CD8-positive, alpha-beta memory T cell (primary cell): ENCODE results near the gene FGF4. TPM values are rescaled to one million over a fixed set of nuclear protein-coding genes. Genes with fewer than 3 reads are reported as not detected.

ENCODE experiments used
- CTCF ChIA-PET: fragments of 350-600 bp; sonication (Branson Sonifier 250); formaldehyde crosslinking; loops from one replicate; lab custom pipeline; 2021; ENCODE audit warnings: antibody characterized with exemption; lab: Charles Lee
- POLR2A ChIA-PET: fragments of 350-600 bp; sonication (Branson Sonifier 250); formaldehyde crosslinking; loops from one replicate; lab custom pipeline; 2021; ENCODE audit warnings: antibody characterized with exemption; lab: Charles Lee
- DNase-seq, 5 donors: peaks; one replicate each; pipeline versions ENCODE4 v3.0.0 to v3.0.0-alpha.2; 2020 to 2022; ENCODE audit warnings: mixed read lengths in 1 of 5
- H3K27ac ChIP-seq: one replicate; pipeline ENCODE4 v1.7.0; 2013; ENCODE audit warnings: low read depth, mild to moderate bottlenecking, low read length, moderate library complexity
- H3K27me3 ChIP-seq: 2 replicates; pipeline ENCODE4 v1.7.0; 2013; ENCODE audit warnings: low read length, mild to moderate bottlenecking; ENCODE audit not compliant: insufficient read depth, poor library complexity, severe bottlenecking
- H3K36me3 ChIP-seq: 2 replicates; pipeline ENCODE4 v1.7.0; 2013; ENCODE audit warnings: mild to moderate bottlenecking, low read length, moderate library complexity; ENCODE audit not compliant: insufficient read depth
- H3K4me1 ChIP-seq: 2 replicates; pipeline ENCODE4 v1.7.0; 2013; ENCODE audit warnings: mild to moderate bottlenecking, low read length, moderate library complexity; ENCODE audit not compliant: insufficient read depth
- H3K4me3 ChIP-seq: 2 replicates; pipeline ENCODE4 v1.7.0; 2013; ENCODE audit warnings: mild to moderate bottlenecking, low read length
- H3K9me3 ChIP-seq: 2 replicates; pipeline ENCODE4 v1.7.0; 2013; ENCODE audit warnings: mild to moderate bottlenecking, low read length
- H3K27ac Mint-ChIP-seq, 8 donors: one replicate each; pipeline ENCODE4 v1.8.0; 2020 to 2021; ENCODE audit warnings: mixed read lengths in 8 of 8, mild to moderate bottlenecking in 6 of 8, inconsistent platforms in 3 of 8, moderate library complexity in 3 of 8
- H3K27me3 Mint-ChIP-seq, 2 donors: one replicate each; pipeline ENCODE4 v1.8.0; 2020 to 2021; ENCODE audit warnings: mixed read lengths in 2 of 2, mild to moderate bottlenecking in 1 of 2, moderate library complexity in 1 of 2
- H3K36me3 Mint-ChIP-seq, 3 donors: one replicate each; pipeline ENCODE4 v1.8.0; 2020 to 2021; ENCODE audit warnings: mixed read lengths in 3 of 3, inconsistent platforms in 1 of 3, mild to moderate bottlenecking in 1 of 3
- H3K4me1 Mint-ChIP-seq, 3 donors: one replicate each; pipeline ENCODE4 v1.8.0; 2020 to 2021; ENCODE audit warnings: mixed read lengths in 3 of 3, inconsistent platforms in 1 of 3, mild to moderate bottlenecking in 1 of 3
- H3K4me3 Mint-ChIP-seq, 7 donors: one replicate each; pipeline ENCODE4 v1.8.0; 2020 to 2021; ENCODE audit warnings: mixed read lengths in 7 of 7, mild to moderate bottlenecking in 6 of 7, moderate library complexity in 4 of 7, inconsistent platforms in 2 of 7
- H3K9me3 Mint-ChIP-seq, 5 donors: one replicate each; pipeline ENCODE4 v1.8.0; 2020 to 2022; ENCODE audit warnings: mixed read lengths in 5 of 5, mild to moderate bottlenecking in 3 of 5, moderate library complexity in 2 of 5, inconsistent platforms in 1 of 5
- polyA plus RNA-seq: library from polyadenylated mRNA; unstranded; fragments of 300-500 nt; fragmentation: Illumina TruSeq; gene quantifications from one replicate; pipeline ENCODE4 v1.2.3, GENCODE V29; 2021
- total RNA-seq, 2 experiments: library from RNA; stranded (reverse); gene quantifications; one replicate each; pipeline ENCODE4 v1.2.3, GENCODE V29; 2021

Gene FGF4
- total and polyA plus RNA-seq, 3 experiments from 2014 or later = not detected

- Histone ChIP-seq H3K4me1 (no peaks in the 10 kb centered on the region), H3K27ac (no peak overlapping the region), H3K9me3 (no peaks in the 10 kb centered on the region), H3K27me3 (no peaks in the 10 kb centered on the region), H3K4me3 (no peak overlapping the region), H3K36me3 (no peaks in the 10 kb centered on the region)
- Mint-ChIP-seq H3K27me3 (no peaks in the 10 kb centered on the region), H3K4me1 (no peaks in the 10 kb centered on the region), H3K36me3 (no peaks in the 10 kb centered on the region), H3K4me3 (no peak overlapping the region), H3K27ac (no peak overlapping the region), H3K9me3 (no peaks in the 10 kb centered on the region)
- POLR2A ChIA-PET = no interaction called here
- DNase-seq = no peak
- CTCF ChIA-PET = no interaction called here
Measured at GRCh38 chr11:69796063-69796462, 20.9 kb upstream of the FGF4 start.

- Mint-ChIP-seq H3K4me3 (no peak overlapping the region), H3K36me3 (no peaks in the 10 kb centered on the region), H3K9me3 (no peaks in the 10 kb centered on the region), H3K27ac (no peak overlapping the region), H3K4me1 (no peaks in the 10 kb centered on the region), H3K27me3 (peaks cover 3% of the 10 kb centered on the region in 2 donors)
- Histone ChIP-seq H3K27ac (no peak overlapping the region), H3K4me1 (no peaks in the 10 kb centered on the region), H3K9me3 (no peaks in the 10 kb centered on the region), H3K36me3 (no peaks in the 10 kb centered on the region), H3K4me3 (no peak overlapping the region), H3K27me3 (no peaks in the 10 kb centered on the region)
- no peak for DNase-seq
- ChIA-PET POLR2A (no interaction called here), CTCF (no interaction called here)
Measured at GRCh38 chr11:69791276-69792180, 16.4 kb upstream of the FGF4 start.

- peaks cover 3 to 7% of the 10 kb centered on the region in 2 donors for H3K27me3 Mint-ChIP-seq
- H3K4me3 Mint-ChIP-seq = no peak overlapping the region
- H3K27ac ChIP-seq = no peak overlapping the region
- H3K9me3 Mint-ChIP-seq = no peaks in the 10 kb centered on the region
- H3K27ac Mint-ChIP-seq = no peak overlapping the region
- ChIA-PET POLR2A (no interaction called here), CTCF (no interaction called here)
- no peaks in the 10 kb centered on the region for H3K9me3 ChIP-seq
- H3K4me1 Mint-ChIP-seq = no peaks in the 10 kb centered on the region
- H3K36me3 Mint-ChIP-seq = no peaks in the 10 kb centered on the region
- H3K27me3 ChIP-seq = no peaks in the 10 kb centered on the region
- no peaks in the 10 kb centered on the region for H3K4me1 ChIP-seq
- no peaks in the 10 kb centered on the region for H3K36me3 ChIP-seq
- no peak for DNase-seq
- no peak overlapping the region for H3K4me3 ChIP-seq
Measured at GRCh38 chr11:69788956-69789355, 13.8 kb upstream of the FGF4 start.

GRCh38 chr11:69787906-69788305 is 12.8 kb upstream of the FGF4 start:
- H3K4me3 ChIP-seq = no peak overlapping the region
- no peak overlapping the region for H3K4me3 Mint-ChIP-seq
- H3K9me3 Mint-ChIP-seq = no peaks in the 10 kb centered on the region
- peaks cover 3 to 8% of the 10 kb centered on the region in 2 donors for H3K27me3 Mint-ChIP-seq
- no peak for DNase-seq
- no peak overlapping the region for H3K27ac Mint-ChIP-seq
- CTCF ChIA-PET = no interaction called here
- no peaks in the 10 kb centered on the region for H3K4me1 Mint-ChIP-seq
- H3K36me3 ChIP-seq = no peaks in the 10 kb centered on the region
- H3K4me1 ChIP-seq = no peaks in the 10 kb centered on the region
- no peaks in the 10 kb centered on the region for H3K9me3 ChIP-seq
- H3K27ac ChIP-seq = no peak overlapping the region
- no peaks in the 10 kb centered on the region for H3K27me3 ChIP-seq
- no peaks in the 10 kb centered on the region for H3K36me3 Mint-ChIP-seq
- POLR2A ChIA-PET = no interaction called here

GRCh38 chr11:69787457-69787856 is 12.3 kb upstream of the FGF4 start:
- DNase-seq = no peak
- Mint-ChIP-seq H3K36me3 (no peaks in the 10 kb centered on the region), H3K9me3 (no peaks in the 10 kb centered on the region), H3K4me3 (no peak overlapping the region), H3K4me1 (no peaks in the 10 kb centered on the region), H3K27me3 (peaks cover 3 to 11% of the 10 kb centered on the region in 2 donors), H3K27ac (no peak overlapping the region)
- Histone ChIP-seq H3K4me1 (no peaks in the 10 kb centered on the region), H3K27me3 (no peaks in the 10 kb centered on the region), H3K36me3 (no peaks in the 10 kb centered on the region), H3K9me3 (no peaks in the 10 kb centered on the region), H3K4me3 (no peak overlapping the region), H3K27ac (no peak overlapping the region)
- POLR2A ChIA-PET = no interaction called here
- CTCF ChIA-PET = no interaction called here

- Histone ChIP-seq H3K4me3 (no peak overlapping the region), H3K4me1 (no peaks in the 10 kb centered on the region), H3K27ac (no peak overlapping the region), H3K27me3 (no peaks in the 10 kb centered on the region), H3K9me3 (no peaks in the 10 kb centered on the region), H3K36me3 (no peaks in the 10 kb centered on the region)
- Mint-ChIP-seq H3K9me3 (no peaks in the 10 kb centered on the region), H3K4me3 (no peak overlapping the region), H3K36me3 (no peaks in the 10 kb centered on the region), H3K27me3 (peaks cover 4 to 24% of the 10 kb centered on the region in 2 donors), H3K27ac (no peak overlapping the region), H3K4me1 (no peaks in the 10 kb centered on the region)
- ChIA-PET POLR2A (no interaction called here), CTCF (no interaction called here)
- DNase-seq = no peak
Measured at GRCh38 chr11:69781241-69781640, 6.1 kb upstream of the FGF4 start.

- H3K9me3 ChIP-seq = no peaks in the 10 kb centered on the region
- no peaks in the 10 kb centered on the region for H3K27me3 ChIP-seq
- Mint-ChIP-seq H3K36me3 (no peaks in the 10 kb centered on the region), H3K4me3 (no peak overlapping the region), H3K27ac (no peak overlapping the region), H3K27me3 (peaks cover 4 to 29% of the 10 kb centered on the region in 2 donors), H3K9me3 (no peaks in the 10 kb centered on the region), H3K4me1 (no peaks in the 10 kb centered on the region)
- ChIA-PET POLR2A (no interaction called here), CTCF (interaction anchor here (0.8 kb wide), 1 partner anchor 23 kb away, joined by 3 read pairs; no protein-coding TSS in a partner anchor)
- H3K4me3 ChIP-seq = no peak overlapping the region
- no peaks in the 10 kb centered on the region for H3K36me3 ChIP-seq
- no peaks in the 10 kb centered on the region for H3K4me1 ChIP-seq
- no peak overlapping the region for H3K27ac ChIP-seq
- DNase-seq = no peak
Measured at GRCh38 chr11:69778373-69778772, 3.2 kb upstream of the FGF4 start.

GRCh38 chr11:69774354-69775162 is 583 bp downstream of the FGF4 start:
- Histone ChIP-seq H3K36me3 (no peaks in the 10 kb centered on the region), H3K4me1 (no peaks in the 10 kb centered on the region), H3K27me3 (no peaks in the 10 kb centered on the region), H3K27ac (no peak overlapping the region), H3K4me3 (no peak overlapping the region), H3K9me3 (no peaks in the 10 kb centered on the region)
- no peaks in the 10 kb centered on the region for H3K36me3 Mint-ChIP-seq
- H3K4me3 Mint-ChIP-seq = no peak overlapping the region
- no peak for DNase-seq
- peaks cover 5 to 39% of the 10 kb centered on the region in 2 donors for H3K27me3 Mint-ChIP-seq
- ChIA-PET POLR2A (no interaction called here), CTCF (no interaction called here)
- no peak overlapping the region for H3K27ac Mint-ChIP-seq
- no peaks in the 10 kb centered on the region for H3K4me1 Mint-ChIP-seq
- no peaks in the 10 kb centered on the region for H3K9me3 Mint-ChIP-seq
